NCI-H1694 treated with DMSO at 0.1 percent for 48 hours (cell line): ENCODE results near the gene USP24.
"Not testable (repeated sequence)": the region's sequence is repeated elsewhere in the genome, so short reads cannot be mapped to it uniquely, and the experiment has no call there.

Experiments
- DNase-seq: peaks from one replicate; lab custom pipeline; 2025; lab: John Stamatoyannopoulos, UW

Gene USP24

GRCh38 chr1:55196433-55197035, 18.6 kb downstream of the USP24 start:
- DNase-seq = no peak

GRCh38 chr1:55195521-55196233, 19.5 kb downstream of the USP24 start:
- no peak for DNase-seq

- DNase-seq = no peak
Observed at GRCh38 chr1:55194851-55195250, 20.3 kb downstream of the USP24 start.

- no peak for DNase-seq
Observed at GRCh38 chr1:55192093-55192492, 23.1 kb downstream of the USP24 start.

- not testable (repeated sequence) for DNase-seq
Observed at GRCh38 chr1:55191219-55191952, 23.8 kb downstream of the USP24 start.

- DNase-seq = no peak
Observed at GRCh38 chr1:55190109-55190508, 25.1 kb downstream of the USP24 start.

GRCh38 chr1:55188909-55189308, 26.3 kb downstream of the USP24 start:
- no peak for DNase-seq

- no peak for DNase-seq
Observed at GRCh38 chr1:55185832-55186231, 29.3 kb downstream of the USP24 start.

- DNase-seq = no peak
Observed at GRCh38 chr1:55184859-55185258, 30.3 kb downstream of the USP24 start.

- DNase-seq = no peak
Observed at GRCh38 chr1:55181666-55182065, 33.5 kb downstream of the USP24 start.

- DNase-seq = no peak
Observed at GRCh38 chr1:55180075-55180670, 35.0 kb downstream of the USP24 start.

- no peak for DNase-seq
Observed at GRCh38 chr1:55179177-55179835, 35.9 kb downstream of the USP24 start.

- no peak for DNase-seq
Observed at GRCh38 chr1:55172687-55173086, 42.5 kb downstream of the USP24 start.

GRCh38 chr1:55172272-55172671, 42.9 kb downstream of the USP24 start:
- no peak for DNase-seq

- DNase-seq = no peak
Observed at GRCh38 chr1:55171694-55172093, 43.5 kb downstream of the USP24 start.

GRCh38 chr1:55170426-55170825, 44.7 kb downstream of the USP24 start:
- DNase-seq = no peak

- no peak for DNase-seq
Observed at GRCh38 chr1:55169126-55169525, 46.0 kb downstream of the USP24 start.

GRCh38 chr1:55168353-55168752, 46.8 kb downstream of the USP24 start:
- no peak for DNase-seq

- DNase-seq = no peak
Observed at GRCh38 chr1:55167224-55167871, 47.8 kb downstream of the USP24 start.

- no peak for DNase-seq
Observed at GRCh38 chr1:55164906-55165305, 50.3 kb downstream of the USP24 start.

- DNase-seq = no peak
Observed at GRCh38 chr1:55159571-55159970, 55.6 kb downstream of the USP24 start.

GRCh38 chr1:55156608-55157007, 58.6 kb downstream of the USP24 start:
- no peak for DNase-seq
